ENCODE results near the gene TRIOBP.

Gene TRIOBP

GRCh38 chr22:37824674-37825641, 128.1 kb downstream of the TRIOBP start:
- H3K4me1 Mint-ChIP-seq (ENCODE audit: low read depth in 2 of 2): peaks cover 0 to 6% of the 10 kb centered on the region in 2 donors
- DNase-seq (no peak), ATAC-seq (replicated peaks) (peak; percentile 52)
- peak overlapping the region; percentile 70 to 78 for H3K4me3 Mint-ChIP-seq
- no peak overlapping the region for H3K27ac Mint-ChIP-seq
- H3K27me3 Mint-ChIP-seq: peaks cover 19 to 42% of the 10 kb centered on the region in 2 donors
- H3K36me3 Mint-ChIP-seq (ENCODE audit: insufficient read depth): peaks cover 3% of the 10 kb centered on the region
- H3K9me3 Mint-ChIP-seq: no peaks in the 10 kb centered on the region
